Stimulated activated CD8-positive, alpha-beta memory T cell treated with anti-CD3 and anti-CD28 coated beads, Interleukin-4, amount 100 ng/mL, for 24 hours (primary cell): ENCODE measurements around the gene NOP14.
"Not testable (repeated sequence)": the region's sequence is repeated elsewhere in the genome, so short reads cannot be mapped to it uniquely, and the experiment has no call there.

Experiments
- DNase-seq: peaks from one replicate; pipeline ENCODE4 v3.0.0-alpha.2; 2020; ENCODE audit warnings: low read depth

The NOP14 gene

DNA sequence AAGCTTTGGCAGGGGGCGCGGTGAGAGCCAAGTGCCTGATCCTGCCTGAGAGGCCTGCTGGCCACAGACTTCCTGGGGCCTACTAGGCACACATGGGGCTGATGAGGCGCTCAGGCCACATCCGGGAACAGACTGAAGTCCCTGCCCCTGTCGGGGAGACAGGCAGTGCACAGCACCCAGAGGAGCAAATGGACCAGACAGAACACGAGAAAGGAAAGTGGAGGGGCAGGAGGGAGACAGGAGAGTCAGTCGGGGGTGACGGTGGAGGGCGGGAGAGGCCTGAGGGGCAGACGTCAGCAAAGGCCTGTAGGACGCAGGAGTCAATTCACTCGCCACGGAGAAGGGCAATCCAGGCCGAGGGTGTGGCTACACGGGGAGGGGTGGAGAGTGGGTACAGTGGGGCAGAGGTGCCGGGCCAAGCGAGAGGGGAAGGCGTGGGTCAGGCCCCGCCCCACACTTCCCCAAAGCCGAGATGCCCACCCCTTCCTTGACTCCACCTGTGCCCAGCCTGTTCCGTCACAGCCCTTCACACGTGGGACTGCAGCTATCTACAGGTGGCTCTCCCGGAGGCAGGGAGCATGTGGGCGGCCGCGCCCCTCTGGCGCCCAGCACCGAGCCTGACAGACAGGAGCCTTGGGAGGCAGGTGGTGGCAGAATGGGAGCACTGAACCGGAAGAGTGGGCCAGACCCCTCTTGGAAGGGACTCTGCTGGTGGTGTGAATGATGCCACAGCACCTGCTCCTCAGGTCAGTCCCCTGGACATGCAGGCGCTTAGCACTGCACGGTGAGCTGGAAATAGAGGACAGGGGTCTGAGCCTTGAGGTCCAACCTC, 20.5 kb downstream of the NOP14 start:
- DNase-seq: no peak

GRCh38 chr4:2942037-2942531, 21.1 kb downstream of the NOP14 start:
- no peak for DNase-seq

GRCh38 chr4:2941138-2942036, 21.8 kb downstream of the NOP14 start:
- DNase-seq: no peak

DNA sequence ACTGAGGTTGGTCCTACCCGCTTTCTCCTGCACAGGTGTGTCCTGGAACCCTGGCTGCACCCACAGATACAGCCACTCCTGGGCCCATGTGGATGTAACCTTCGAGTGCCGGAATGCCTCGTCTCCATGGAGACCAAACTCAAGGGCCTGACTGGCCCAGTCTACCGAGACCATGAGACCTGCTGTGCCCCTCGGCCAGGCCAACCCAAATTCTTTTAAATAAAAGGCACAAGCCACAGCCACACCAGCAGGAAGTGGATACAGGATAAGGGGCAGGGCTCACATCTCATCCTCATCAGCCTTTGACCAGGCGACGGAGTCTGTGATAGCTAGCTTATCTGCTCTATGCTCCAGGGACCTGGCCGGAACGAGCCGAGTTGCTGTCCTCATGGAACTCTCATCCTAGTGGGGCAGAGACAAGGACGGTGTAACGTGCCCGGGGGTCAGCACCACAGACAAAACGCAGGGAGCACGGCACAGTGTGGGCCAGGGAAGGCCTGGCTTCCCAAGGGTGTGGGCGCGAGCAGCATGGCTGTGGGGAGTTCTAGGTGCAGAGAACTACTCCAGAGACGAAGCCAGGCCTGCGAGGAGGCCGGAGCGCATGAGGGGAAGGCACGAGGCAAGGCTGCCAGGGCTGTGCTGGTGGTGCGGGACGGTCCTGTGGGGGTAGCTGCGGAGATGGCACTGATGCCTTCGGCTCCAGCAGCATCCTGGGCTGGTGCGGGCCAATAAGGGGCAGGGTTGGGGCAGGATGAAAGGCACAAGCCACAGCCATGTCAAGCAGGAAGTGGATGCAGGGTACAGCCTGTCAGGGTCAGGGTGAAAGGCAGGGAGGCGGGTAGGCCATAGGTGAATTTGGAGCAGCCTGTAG, 22.7 kb downstream of the NOP14 start:
- DNase-seq: no peak

DNA sequence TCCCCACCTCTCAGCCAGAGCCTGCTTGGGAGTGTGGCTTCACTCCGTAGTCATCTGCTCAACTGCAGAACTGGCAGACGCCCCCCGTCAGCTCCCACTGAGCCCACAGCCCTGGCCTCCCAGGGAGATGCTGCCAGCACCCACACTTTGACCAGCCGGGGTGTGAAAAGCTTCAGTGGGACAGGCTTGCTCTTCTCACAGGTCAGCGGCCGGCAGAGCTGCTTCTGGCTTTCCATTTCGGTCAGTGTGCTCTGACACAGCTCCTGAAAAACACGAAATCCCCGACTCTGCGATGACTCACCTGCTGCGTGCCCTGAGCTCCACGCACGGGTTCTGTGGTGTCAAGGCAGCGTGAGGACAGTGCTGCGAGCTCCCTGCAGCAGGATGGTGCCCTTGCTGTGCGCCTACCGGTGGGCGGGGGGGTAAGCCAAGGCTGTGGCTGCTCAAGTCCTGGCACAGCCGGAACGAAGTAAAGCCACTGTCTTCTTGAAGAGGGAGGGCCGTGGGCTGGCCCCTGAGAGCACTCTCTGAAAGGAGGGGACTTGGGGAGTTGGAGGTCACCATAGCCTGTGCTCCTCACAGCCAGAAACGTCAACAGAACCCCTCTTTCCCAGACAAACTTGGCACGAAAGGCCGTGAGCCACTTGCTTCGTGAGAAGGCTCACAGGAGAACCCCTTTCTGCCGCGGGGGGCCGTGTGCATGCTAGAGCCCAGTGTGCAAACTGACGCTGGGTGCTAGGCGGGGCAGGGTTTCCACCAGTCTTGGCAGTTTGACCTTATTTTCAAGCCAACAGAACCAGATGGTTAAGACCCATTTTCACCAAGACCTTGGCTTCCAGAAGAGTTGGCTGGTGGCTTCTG, 23.6 kb downstream of the NOP14 start:
- no peak for DNase-seq

GRCh38 chr4:2938906-2939305, 24.3 kb downstream of the NOP14 start:
- no peak for DNase-seq

GRCh38 chr4:2938411-2938810, 24.8 kb downstream of the NOP14 start:
- DNase-seq: not testable (repeated sequence)

GRCh38 chr4:2937986-2938385, 25.2 kb downstream of the NOP14 start:
- DNase-seq: no peak

GRCh38 chr4:2937146-2937857, 25.9 kb downstream of the NOP14 start:
- DNase-seq: no peak

DNA sequence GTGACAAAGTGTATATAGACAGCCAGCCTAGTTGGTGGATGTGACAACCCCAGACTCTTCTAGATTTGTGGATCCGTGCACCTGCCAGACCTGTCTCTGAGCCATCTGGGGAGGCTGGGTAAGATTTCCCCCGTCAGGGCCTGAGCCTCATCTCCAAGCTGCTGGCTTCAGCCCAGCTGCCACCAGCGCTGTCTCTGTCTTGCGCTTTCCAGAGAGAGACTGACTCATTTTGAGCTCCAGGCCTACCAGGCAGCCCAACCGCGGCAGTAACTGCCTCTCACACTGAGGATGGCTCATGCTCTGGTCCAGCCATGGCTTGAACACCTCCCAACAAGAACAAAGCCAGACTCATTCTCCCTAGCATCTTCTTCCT, 26.4 kb downstream of the NOP14 start:
- no peak for DNase-seq

DNA sequence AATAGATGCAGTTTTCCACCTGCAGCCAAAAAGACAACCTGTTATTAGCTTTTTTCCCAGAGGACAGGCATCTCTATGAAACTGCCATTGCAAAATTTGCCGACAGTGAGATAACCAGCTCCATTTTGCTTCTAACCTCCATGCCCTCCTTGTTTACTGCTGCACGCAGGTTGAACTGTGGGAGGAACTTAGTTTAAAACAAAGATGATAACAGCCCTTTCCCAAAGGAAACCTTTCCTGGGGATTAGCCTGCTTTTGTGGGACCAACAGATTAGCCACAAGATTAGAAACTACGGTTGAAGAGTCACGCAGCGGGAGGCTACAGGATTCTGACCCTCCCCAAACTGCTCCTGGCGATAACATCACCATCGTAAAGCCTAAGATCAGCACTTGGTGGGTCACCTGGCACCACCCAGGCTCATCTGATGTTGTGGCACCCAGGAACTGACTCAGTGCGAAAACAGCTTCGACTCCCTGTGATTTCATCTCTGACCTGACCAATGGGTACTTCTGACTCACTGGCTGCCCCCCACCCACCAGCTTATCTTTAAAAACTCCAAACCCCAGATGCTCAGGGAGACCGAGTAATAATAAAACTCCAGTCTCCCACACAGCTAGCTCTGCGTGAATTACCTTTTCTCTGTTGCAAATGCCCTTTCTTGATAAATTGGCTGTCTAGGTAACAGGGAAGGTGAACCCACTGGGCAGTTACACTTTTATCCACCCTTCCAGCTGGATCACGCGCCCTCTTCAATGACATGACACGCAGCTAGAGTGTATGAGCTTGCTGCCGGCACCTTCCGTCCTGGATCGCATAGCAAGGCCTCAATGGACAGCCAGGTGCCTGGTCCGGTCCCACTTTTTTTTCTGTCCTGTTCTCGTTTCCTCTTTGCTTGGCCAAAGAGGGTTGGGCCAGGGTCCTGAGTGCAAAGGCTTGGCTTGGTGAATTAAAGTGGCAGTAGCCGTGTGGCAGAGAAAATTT, 27.2 kb downstream of the NOP14 start:
- no peak for DNase-seq

DNA sequence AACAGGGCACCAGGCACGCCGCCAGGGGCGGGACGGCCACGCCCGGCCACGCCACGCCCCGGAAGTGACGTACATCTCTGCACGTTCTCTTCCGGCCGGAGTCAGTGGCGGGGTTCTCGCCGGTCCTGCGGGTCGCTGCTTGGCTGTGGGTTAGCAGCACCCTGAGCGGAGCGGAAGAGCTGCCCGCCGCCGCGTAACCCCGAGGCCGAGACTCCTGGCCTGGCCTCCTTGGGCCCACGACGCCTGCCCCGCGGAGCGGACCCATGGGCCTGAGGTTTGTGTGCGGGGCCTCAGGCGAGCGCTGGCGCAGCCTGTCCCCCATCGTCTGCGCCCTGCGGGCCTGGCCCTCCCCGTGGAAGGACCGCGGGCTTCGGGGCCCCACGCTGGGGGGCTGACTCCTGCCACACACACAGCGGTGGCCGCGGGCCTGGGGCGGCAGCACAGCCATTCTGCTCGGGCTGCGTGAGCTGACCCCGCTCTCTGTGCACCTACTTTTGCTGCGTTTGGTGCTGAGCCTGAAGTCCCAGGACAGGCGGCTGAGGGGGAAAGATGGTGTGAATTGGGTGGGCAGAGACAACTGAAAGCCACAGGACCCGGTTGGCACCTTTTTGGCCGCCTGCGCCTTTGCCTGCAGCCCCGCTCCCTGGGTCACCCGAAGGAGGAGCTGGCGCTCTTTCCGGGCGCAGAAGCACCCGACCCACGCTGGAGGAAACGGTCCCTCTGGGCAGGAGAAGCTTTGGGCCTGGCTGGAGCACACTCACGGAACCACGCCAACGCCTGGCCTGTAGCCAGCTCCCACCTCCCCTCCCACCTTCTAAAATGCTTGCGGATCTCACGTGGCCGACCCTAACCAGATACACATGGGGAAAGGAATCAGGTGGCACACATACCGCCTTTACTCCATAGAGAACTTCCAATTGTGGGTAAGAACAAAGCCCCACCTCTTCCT, 28.1 kb downstream of the NOP14 start:
- DNase-seq: peak; percentile 94

DNA sequence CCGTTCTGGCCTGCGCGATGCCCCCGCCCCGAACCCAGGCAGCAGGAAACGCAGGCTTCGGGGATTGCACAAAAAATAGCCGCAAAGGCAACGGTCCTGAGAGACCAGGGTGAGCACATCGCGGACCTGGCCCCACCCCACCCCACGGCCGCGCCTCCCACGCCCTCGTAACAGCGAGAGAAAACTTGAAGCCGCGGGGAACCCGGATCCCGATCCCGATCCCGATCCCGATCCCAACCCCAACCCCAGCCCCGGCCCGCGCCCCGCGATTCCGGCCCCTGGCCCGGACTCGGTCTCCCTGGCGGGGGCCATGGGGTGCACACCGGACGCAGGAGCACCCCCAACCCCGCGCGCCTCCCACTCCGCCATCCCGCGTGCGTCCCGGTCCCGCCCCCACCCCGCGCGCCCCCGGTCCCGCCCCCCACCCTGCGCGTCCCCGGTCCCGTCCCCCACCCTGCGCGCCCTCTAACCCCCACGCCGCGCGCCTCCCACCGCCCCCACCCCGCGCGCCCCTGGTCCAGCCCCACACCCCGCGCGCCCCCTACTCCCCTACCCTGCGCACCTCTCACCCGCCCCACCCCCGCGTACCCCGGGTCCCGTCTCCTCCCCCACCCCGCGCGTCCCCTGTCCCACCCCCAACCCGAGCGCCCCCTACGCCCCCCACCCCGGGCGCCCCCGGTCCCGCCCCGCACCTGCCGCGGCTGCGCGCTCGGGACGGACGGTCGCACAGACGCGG, 29.0 kb downstream of the NOP14 start:
- no peak for DNase-seq

DNA sequence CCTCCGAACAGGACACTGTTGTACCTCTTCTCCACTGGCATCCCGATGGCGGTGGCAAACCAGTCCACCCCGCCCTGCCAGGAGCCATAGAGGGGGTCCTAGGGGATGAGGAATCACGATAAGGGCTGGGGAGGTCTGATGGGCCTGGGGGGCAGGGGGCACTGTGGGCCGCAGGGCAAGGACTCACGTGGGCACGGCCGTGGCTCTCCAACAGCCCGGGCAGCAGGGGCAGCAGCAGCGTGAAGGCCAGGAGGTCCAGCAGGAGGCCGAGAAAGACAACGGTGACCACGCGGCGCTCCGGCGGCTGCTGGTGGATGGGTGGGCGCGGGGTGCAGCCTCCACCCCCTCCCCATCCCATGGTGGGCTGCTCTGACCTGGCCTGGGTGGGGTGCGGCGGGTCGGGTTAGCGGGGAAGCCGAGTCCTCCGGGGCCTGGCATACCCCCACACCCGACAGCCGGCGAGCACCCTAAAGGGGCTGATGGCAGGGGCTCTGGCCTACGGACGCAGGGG, 29.6 kb downstream of the NOP14 start:
- DNase-seq: no peak

GRCh38 chr4:2932951-2933565, 30.1 kb downstream of the NOP14 start:
- no peak for DNase-seq

DNA sequence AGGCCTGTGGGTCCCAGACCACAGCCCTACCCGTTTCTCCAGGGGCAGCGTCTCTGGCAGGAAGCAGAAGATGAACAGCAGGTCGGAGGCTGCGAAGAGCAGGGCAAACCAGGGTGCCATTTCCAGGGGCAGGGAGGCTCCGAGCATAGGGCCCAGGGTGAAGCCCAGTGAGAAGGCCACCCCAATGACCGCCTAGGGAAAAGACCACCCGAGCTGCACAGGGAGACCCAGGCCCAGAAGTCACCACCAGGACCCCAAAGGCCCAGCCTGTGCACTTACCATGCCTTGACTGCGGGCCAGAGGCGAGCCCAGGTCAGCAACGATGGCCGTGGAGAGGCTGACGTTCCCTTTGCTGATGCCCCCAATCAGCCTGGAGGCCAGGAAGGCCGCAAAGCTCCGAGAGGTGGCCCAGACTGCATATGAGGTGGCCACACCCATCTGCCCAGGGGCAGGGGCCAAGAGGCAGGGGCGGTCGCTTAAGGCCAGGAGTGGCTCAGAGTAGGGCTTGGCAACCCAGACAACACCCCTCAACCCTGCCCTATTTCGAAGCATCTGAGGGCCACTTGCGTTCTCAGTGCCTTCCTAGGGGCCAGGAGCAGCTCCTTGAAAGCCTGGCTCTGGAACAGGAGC, 30.8 kb downstream of the NOP14 start:
- DNase-seq: no peak
